Measurements from ENCODE around the gene RBBP8.

RBBP8 gene

GRCh38 chr18:23054553-23054952, 121.4 kb downstream of the RBBP8 start:
- Histone ChIP-seq H3K9me3 (ENCODE audit: severe bottlenecking) (no peaks in the 10 kb centered on the region), H3K27ac (ENCODE audit: poor library complexity, severe bottlenecking) (no peak overlapping the region), H3K4me3 (ENCODE audit: severe bottlenecking) (no peak overlapping the region), H3K4me1 (ENCODE audit: insufficient read depth, poor library complexity, severe bottlenecking) (no peaks in the 10 kb centered on the region), H3K36me3 (ENCODE audit: low read depth) (no peaks in the 10 kb centered on the region), H3K27me3 (ENCODE audit: insufficient read depth, poor library complexity, severe bottlenecking) (no peaks in the 10 kb centered on the region)
- DNase-seq (ENCODE audit: low spot score) (no peak), ATAC-seq (ENCODE audit: low read depth) (no peak)
- TF ChIP-seq, protein P1, sequence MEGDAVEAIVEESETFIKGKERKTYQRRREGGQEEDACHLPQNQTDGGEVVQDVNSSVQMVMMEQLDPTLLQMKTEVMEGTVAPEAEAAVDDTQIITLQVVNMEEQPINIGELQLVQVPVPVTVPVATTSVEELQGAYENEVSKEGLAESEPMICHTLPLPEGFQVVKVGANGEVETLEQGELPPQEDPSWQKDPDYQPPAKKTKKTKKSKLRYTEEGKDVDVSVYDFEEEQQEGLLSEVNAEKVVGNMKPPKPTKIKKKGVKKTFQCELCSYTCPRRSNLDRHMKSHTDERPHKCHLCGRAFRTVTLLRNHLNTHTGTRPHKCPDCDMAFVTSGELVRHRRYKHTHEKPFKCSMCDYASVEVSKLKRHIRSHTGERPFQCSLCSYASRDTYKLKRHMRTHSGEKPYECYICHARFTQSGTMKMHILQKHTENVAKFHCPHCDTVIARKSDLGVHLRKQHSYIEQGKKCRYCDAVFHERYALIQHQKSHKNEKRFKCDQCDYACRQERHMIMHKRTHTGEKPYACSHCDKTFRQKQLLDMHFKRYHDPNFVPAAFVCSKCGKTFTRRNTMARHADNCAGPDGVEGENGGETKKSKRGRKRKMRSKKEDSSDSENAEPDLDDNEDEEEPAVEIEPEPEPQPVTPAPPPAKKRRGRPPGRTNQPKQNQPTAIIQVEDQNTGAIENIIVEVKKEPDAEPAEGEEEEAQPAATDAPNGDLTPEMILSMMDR (IDR thresholded peaks at IDR 0.05; ENCODE audit: poor library complexity, severe bottlenecking): no peak

DNA sequence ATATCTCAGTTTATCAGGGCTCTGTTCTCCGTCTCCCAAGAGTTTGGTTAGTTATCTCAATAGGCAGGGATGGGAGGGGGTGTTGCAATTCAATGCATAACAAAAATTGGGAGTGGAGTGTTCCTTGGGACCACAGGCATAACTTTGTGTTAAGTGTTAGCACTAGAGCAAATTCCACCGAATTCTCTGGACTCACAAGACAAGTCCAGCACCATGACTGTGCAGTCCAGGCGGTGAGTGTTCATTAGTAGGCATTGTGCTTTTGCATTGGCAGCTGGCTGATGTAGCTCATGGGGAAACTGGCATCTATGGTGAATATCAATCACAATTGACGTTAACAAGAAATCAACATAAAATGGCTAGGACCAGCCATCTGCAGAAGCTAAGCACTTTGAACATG, 123.2 kb downstream of the RBBP8 start:
- Histone ChIP-seq H3K36me3 (ENCODE audit: low read depth) (no peaks in the 10 kb centered on the region), H3K9me3 (ENCODE audit: severe bottlenecking) (no peaks in the 10 kb centered on the region), H3K27me3 (ENCODE audit: insufficient read depth, poor library complexity, severe bottlenecking) (no peaks in the 10 kb centered on the region), H3K4me1 (ENCODE audit: insufficient read depth, poor library complexity, severe bottlenecking) (no peaks in the 10 kb centered on the region), H3K4me3 (ENCODE audit: severe bottlenecking) (no peak overlapping the region), H3K27ac (ENCODE audit: poor library complexity, severe bottlenecking) (no peak overlapping the region)
- TF ChIP-seq, protein P1 (IDR thresholded peaks at IDR 0.05; ENCODE audit: poor library complexity, severe bottlenecking): no peak
- no peak for DNase-seq (ENCODE audit: low spot score)
- ATAC-seq (ENCODE audit: low read depth): no peak

- Histone ChIP-seq H3K9me3 (ENCODE audit: severe bottlenecking) (no peaks in the 10 kb centered on the region), H3K36me3 (ENCODE audit: low read depth) (no peaks in the 10 kb centered on the region), H3K27ac (ENCODE audit: poor library complexity, severe bottlenecking) (no peak overlapping the region), H3K4me1 (ENCODE audit: insufficient read depth, poor library complexity, severe bottlenecking) (no peaks in the 10 kb centered on the region), H3K4me3 (ENCODE audit: severe bottlenecking) (no peak overlapping the region), H3K27me3 (ENCODE audit: insufficient read depth, poor library complexity, severe bottlenecking) (no peaks in the 10 kb centered on the region)
- DNase-seq (ENCODE audit: low spot score) (no peak), ATAC-seq (ENCODE audit: low read depth) (no peak)
- TF ChIP-seq, protein P1 (IDR thresholded peaks at IDR 0.05; ENCODE audit: poor library complexity, severe bottlenecking): no peak
Measured at GRCh38 chr18:23057096-23057495, 124.0 kb downstream of the RBBP8 start.

DNA sequence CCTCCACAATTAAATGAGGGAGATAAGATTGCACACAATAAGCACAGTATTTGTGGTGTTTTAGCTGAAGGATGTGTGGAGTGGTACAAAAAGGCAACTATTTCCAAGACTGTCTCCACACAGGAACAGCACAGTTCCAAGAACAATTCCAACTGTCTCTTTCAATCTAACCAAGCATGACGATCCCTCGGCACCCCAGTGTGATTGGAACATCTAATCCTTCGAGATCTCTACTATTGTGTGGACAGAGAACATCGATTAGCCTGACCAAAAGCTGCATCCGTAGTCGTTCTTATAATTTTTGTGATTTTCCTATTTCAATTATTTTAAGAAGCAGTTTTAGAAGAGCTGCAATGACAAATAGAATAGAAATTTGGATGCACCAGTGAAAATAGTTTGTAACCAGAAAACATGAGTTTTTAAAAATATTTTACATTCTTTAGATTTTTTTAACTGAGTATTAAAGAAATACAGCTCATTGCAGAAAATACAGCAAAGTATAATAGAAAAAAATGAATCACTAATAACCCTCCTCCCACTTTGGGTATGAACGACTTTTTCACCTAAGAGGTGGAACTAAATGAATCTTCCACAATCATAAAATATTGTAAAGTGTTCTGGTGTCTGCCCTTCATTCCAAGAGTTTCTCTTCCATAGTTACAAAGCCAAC, 125.8 kb downstream of the RBBP8 start:
- H3K4me1 ChIP-seq (ENCODE audit: insufficient read depth, poor library complexity, severe bottlenecking): no peaks in the 10 kb centered on the region
- H3K9me3 ChIP-seq (ENCODE audit: severe bottlenecking): no peaks in the 10 kb centered on the region
- ATAC-seq (ENCODE audit: low read depth) (no peak), DNase-seq (ENCODE audit: low spot score) (no peak)
- H3K27ac ChIP-seq (ENCODE audit: poor library complexity, severe bottlenecking): no peak overlapping the region
- H3K27me3 ChIP-seq (ENCODE audit: insufficient read depth, poor library complexity, severe bottlenecking): no peaks in the 10 kb centered on the region
- TF ChIP-seq, protein P1 (IDR thresholded peaks at IDR 0.05; ENCODE audit: poor library complexity, severe bottlenecking): no peak
- no peak overlapping the region for H3K4me3 ChIP-seq (ENCODE audit: severe bottlenecking)
- no peaks in the 10 kb centered on the region for H3K36me3 ChIP-seq (ENCODE audit: low read depth)

Measured in RWPE2 (cell line).